SU-DHL-6 (cell line): ENCODE measurements around the gene PIN1.
A peak's percentile ranks its signal among the peaks of the same experiment; 100 is the strongest.

Experiments
- H2AFZ ChIP-seq: fragments of 200-600 bp; sonication (generic); 2 replicates; pipeline ENCODE4 v1.6.1; 2014; ENCODE audit warnings: low read depth, mild to moderate bottlenecking, moderate library complexity, mixed read lengths, antibody characterized with exemption, low read length; ENCODE audit not compliant: severe bottlenecking
- H3F3A ChIP-seq: fragments of 200-600 bp; shearing (Covaris generic); 2 replicates; pipeline ENCODE4 v1.6.0; 2016; ENCODE audit warnings: antibody characterized with exemption, mild to moderate bottlenecking; ENCODE audit not compliant: insufficient read depth
- H3K27ac ChIP-seq: fragments of 200-600 bp; sonication (generic); 2 replicates; pipeline ENCODE4 v1.5.1; 2016; ENCODE audit warnings: low read depth, mild to moderate bottlenecking, low read length, moderate library complexity, mixed read lengths
- H3K27me3 ChIP-seq: fragments of 200-600 bp; sonication (generic), shearing (Covaris generic); 2 replicates; pipeline ENCODE4 v1.6.0; 2014; ENCODE audit warnings: mild to moderate bottlenecking, low read length
- H3K36me3 ChIP-seq: fragments of 200-600 bp; sonication (generic); 2 replicates; pipeline ENCODE4 v1.6.1; 2014; ENCODE audit warnings: mild to moderate bottlenecking, low read length, mixed read lengths
- H3K4me2 ChIP-seq: fragments of 300-600, 200-600 bp; shearing (Covaris generic), sonication (generic); 2 replicates; pipeline ENCODE4 v1.6.0; 2014; ENCODE audit warnings: low read length, low read depth, mild to moderate bottlenecking; ENCODE audit not compliant: poor library complexity, severe bottlenecking
- H3K4me3 ChIP-seq: fragments of 200-600 bp; sonication (generic); 2 replicates; pipeline ENCODE4 v1.5.1; 2014; ENCODE audit warnings: antibody characterized with exemption, low read length, mild to moderate bottlenecking, mixed read lengths; ENCODE audit not compliant: insufficient read depth, poor library complexity, severe bottlenecking
- H3K79me2 ChIP-seq: fragments of 200-600 bp; sonication (generic); 2 replicates; pipeline ENCODE4 v1.6.1; 2014; ENCODE audit warnings: mild to moderate bottlenecking, low read length, moderate library complexity; ENCODE audit not compliant: insufficient read depth
- H3K9ac ChIP-seq: fragments of 200-600 bp; sonication (generic); 2 replicates; pipeline ENCODE4 v1.7.0; 2014; ENCODE audit warnings: mild to moderate bottlenecking, low read length
- H3K9me2 ChIP-seq: fragments of 200-600 bp; sonication (generic); replicated peaks from 2 replicates; pipeline ENCODE4 v1.6.1; 2014; ENCODE audit warnings: low read length; ENCODE audit not compliant: insufficient read depth
- H3K9me3 ChIP-seq: fragments of 200-600 bp; sonication (generic); 2 replicates; pipeline ENCODE4 v1.6.1; 2014; ENCODE audit warnings: low read length, mixed read lengths; ENCODE audit not compliant: insufficient read depth
- H4K20me1 ChIP-seq: fragments of 200-600 bp; sonication (generic); 2 replicates; pipeline ENCODE4 v1.6.1; 2014; ENCODE audit warnings: low read depth, mild to moderate bottlenecking, antibody characterized with exemption, low read length, moderate library complexity, mixed read lengths
- EZH2phosphoT487 ChIP-seq: fragments of 200-600 bp; sonication (generic), shearing (Covaris generic); conservative IDR thresholded peaks from 2 replicates; pipeline ENCODE4 v1.6.1; 2018; ENCODE audit warnings: mild to moderate bottlenecking, antibody characterized with exemption, low read length, moderate library complexity, mixed read lengths
- TF ChIP-seq, protein P1 (sequence below): fragments of 200-600 bp; sonication (generic); IDR thresholded peaks from one replicate; pipeline ENCODE4 v1.5.1; 2017; ENCODE audit warnings: antibody characterized with exemption, mild to moderate bottlenecking, low read length, moderate library complexity; ENCODE audit not compliant: insufficient read depth, poor library complexity, severe bottlenecking

PIN1 gene

DNA sequence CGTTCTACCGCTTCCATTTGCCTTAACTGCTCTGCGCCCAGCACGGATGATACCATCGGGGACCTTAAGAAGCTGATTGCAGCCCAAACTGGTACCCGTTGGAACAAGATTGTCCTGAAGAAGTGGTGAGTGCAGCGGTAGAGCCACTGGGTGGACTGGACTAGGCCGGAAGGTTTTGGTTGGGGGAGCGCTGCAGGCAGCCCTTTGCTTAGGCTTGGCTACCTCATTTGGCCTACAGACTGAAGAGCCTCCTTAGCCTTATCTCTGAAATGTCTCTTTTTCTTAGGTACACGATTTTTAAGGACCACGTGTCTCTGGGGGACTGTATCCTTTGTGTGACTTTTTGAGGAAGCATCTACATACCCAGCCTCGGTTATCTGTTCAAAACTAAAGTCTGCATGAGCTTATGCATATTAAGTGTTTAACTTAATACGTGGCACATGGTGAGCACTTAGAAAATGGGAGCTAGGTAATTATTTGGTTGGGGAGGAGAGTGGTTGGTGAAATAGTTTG, 6.5 kb upstream of the PIN1 start:
- H3K27me3 ChIP-seq: no peaks in the 10 kb centered on the region
- no peaks in the 10 kb centered on the region for H4K20me1 ChIP-seq
- H3K4me2 ChIP-seq: peak overlapping the region; percentile 82
- TF ChIP-seq, protein P1, sequence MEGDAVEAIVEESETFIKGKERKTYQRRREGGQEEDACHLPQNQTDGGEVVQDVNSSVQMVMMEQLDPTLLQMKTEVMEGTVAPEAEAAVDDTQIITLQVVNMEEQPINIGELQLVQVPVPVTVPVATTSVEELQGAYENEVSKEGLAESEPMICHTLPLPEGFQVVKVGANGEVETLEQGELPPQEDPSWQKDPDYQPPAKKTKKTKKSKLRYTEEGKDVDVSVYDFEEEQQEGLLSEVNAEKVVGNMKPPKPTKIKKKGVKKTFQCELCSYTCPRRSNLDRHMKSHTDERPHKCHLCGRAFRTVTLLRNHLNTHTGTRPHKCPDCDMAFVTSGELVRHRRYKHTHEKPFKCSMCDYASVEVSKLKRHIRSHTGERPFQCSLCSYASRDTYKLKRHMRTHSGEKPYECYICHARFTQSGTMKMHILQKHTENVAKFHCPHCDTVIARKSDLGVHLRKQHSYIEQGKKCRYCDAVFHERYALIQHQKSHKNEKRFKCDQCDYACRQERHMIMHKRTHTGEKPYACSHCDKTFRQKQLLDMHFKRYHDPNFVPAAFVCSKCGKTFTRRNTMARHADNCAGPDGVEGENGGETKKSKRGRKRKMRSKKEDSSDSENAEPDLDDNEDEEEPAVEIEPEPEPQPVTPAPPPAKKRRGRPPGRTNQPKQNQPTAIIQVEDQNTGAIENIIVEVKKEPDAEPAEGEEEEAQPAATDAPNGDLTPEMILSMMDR: no peak
- no peak for TF ChIP-seq EZH2phosphoT487
- no peak overlapping the region for H3K27ac ChIP-seq
- no peak overlapping the region for H2AFZ ChIP-seq
- no peaks in the 10 kb centered on the region for H3F3A ChIP-seq
- peak overlapping the region; percentile 75 for H3K9ac ChIP-seq
- H3K9me2 ChIP-seq: no peaks in the 10 kb centered on the region
- peaks cover 44% of the 10 kb centered on the region for H3K79me2 ChIP-seq
- H3K4me3 ChIP-seq: peak overlapping the region; percentile 85
- H3K9me3 ChIP-seq: no peaks in the 10 kb centered on the region
- H3K36me3 ChIP-seq: no peaks in the 10 kb centered on the region

DNA sequence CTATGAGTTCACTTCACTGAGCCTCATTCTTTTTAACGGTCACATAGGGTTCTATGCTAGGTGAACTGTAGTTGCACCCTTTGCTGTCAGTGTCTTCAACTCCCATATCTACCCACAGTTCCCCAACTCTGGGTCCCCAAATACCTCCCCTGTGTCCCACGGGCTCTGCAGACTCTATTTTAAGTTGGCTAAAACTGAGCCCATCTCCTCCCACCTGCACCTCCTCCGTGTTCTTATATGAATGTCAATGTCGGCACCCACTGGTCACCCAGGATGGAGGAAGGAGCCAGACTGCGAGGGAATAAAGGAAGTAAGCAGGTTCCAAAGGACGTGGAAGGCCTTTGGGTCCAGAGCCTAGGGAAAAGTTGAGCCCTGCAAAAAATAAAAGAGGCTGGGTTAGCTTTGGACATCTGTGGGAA, 802 bp upstream of the PIN1 start:
- TF ChIP-seq EZH2phosphoT487: no peak
- TF ChIP-seq, protein P1: no peak
- no peaks in the 10 kb centered on the region for H3K27me3 ChIP-seq
- peak overlapping the region; percentile 48 for H3K9ac ChIP-seq
- H3K27ac ChIP-seq: 0 out of 2 replicates have a peak overlapping the region, but pooled peaks have one; percentile 2
- H3F3A ChIP-seq: peaks cover 6% of the 10 kb centered on the region
- no peaks in the 10 kb centered on the region for H4K20me1 ChIP-seq
- no peaks in the 10 kb centered on the region for H3K36me3 ChIP-seq
- peaks cover 26% of the 10 kb centered on the region; the same call in 1 of the 2 replicates for H3K79me2 ChIP-seq
- no peaks in the 10 kb centered on the region for H3K9me2 ChIP-seq
- H3K4me2 ChIP-seq: peak overlapping the region; percentile 70
- peak overlapping the region; percentile 61 for H3K4me3 ChIP-seq
- peak overlapping the region; percentile 20 for H2AFZ ChIP-seq
- no peaks in the 10 kb centered on the region for H3K9me3 ChIP-seq

DNA sequence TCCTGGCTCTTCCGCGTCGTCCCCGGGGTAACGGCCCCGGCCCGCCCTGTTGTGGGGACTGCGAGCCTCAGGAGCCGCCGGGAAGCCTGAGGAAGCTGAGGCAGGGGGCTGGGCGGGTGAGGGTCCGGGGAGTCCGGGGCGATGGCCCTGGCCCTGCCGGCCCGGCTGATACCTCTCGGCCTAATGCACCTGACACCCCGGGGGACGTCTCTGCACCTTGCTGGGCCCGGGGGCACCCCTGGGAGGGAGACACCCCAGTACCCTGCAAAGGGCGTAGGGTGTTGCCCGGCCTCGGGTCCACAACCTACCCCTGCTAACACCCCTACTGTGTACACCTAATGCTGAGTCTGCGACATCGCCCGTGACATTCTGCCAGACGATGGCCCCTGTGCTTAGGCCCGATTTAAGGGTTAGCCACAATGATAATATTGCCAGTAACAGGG, 410 bp downstream of the PIN1 start:
- Histone ChIP-seq H3F3A (peaks cover 6% of the 10 kb centered on the region), H3K27me3 (no peaks in the 10 kb centered on the region), H2AFZ (peak overlapping the region; percentile 9), H3K9ac (peak overlapping the region; percentile 82), H3K36me3 (no peaks in the 10 kb centered on the region; the same call in 1 of the 2 replicates), H3K9me2 (no peaks in the 10 kb centered on the region), H3K79me2 (peaks cover 16% of the 10 kb centered on the region; the same call in 1 of the 2 replicates), H3K4me2 (peak overlapping the region; percentile 92), H3K27ac (no peak overlapping the region), H3K9me3 (no peaks in the 10 kb centered on the region), H4K20me1 (no peaks in the 10 kb centered on the region), H3K4me3 (peak overlapping the region; percentile 60)
- TF ChIP-seq EZH2phosphoT487: no peak
- TF ChIP-seq, protein P1: no peak
